Lower leg skin (tissue), 4 donors: ENCODE measurements around the gene ARPC1A. TPM values are rescaled to one million over a fixed set of nuclear protein-coding genes. Genes with fewer than 3 reads are reported as not detected.
"Not testable (repeated sequence)": the region's sequence is repeated elsewhere in the genome, so short reads cannot be mapped to it uniquely, and the experiment has no call there.

ENCODE experiments used
- DNase-seq, 2 donors: peaks; one replicate each; pipeline ENCODE4 v3.0.0-alpha.2; 2019; ENCODE audit warnings: low spot score in 2 of 2
- H3K4me3 ChIP-seq: fragments of 200-600 bp; sonication (generic); 2 replicates; pipeline ENCODE4 v1.5.1; 2017; ENCODE audit warnings: mild to moderate bottlenecking, low read depth; ENCODE audit not compliant: poor library complexity, severe bottlenecking
- POLR2A ChIP-seq, 2 donors: fragments of 450-650 bp; IDR thresholded peaks; one replicate each; pipeline ENCODE4 v1.6.1; 2016 to 2017; ENCODE audit warnings: antibody characterized with exemption in 2 of 2, mild to moderate bottlenecking in 1 of 2, moderate library complexity in 1 of 2
- WGBS, 2 donors: methylation state at CpG; one replicate each; pipeline ENCODE4 v1.1.5; 2018; 5-methylcytosine and 5-hydroxymethylcytosine counted together
- intact Hi-C: fragments of 100-400 bp; cut with DNase I; formaldehyde crosslinking; loops from one replicate; pipeline ENCODE4 v1.15.0; 2023; ENCODE audit warnings: low total_unique reads
- total RNA-seq, 4 donors: library from RNA; depleted of rRNA; stranded (reverse); fragments of >200 nt; gene quantifications; one replicate each; pipeline ENCODE4 v1.1.0, GENCODE V29; 2016
- TF ChIP-seq, protein P1 (sequence below), 3 donors: fragments of 450-650 bp; IDR thresholded peaks; one replicate each; pipeline ENCODE4 v1.5.1; 2016; ENCODE audit warnings: antibody characterized with exemption in 3 of 3, mild to moderate bottlenecking in 3 of 3, moderate library complexity in 2 of 3

ARPC1A gene
- total RNA-seq, 4 donors from 2014 or later: 108 to 140 (median 123) TPM

- H3K4me3 ChIP-seq: peak within 1 kb of the TSS; percentile 69
- WGBS, 2 donors: 7 to 10% methylated on average over 52 to 53 of the region's 95 CpGs
- intact Hi-C loops: no loop called here
- DNase-seq: peak; percentile 57 to 95
- TF ChIP-seq, protein P1, sequence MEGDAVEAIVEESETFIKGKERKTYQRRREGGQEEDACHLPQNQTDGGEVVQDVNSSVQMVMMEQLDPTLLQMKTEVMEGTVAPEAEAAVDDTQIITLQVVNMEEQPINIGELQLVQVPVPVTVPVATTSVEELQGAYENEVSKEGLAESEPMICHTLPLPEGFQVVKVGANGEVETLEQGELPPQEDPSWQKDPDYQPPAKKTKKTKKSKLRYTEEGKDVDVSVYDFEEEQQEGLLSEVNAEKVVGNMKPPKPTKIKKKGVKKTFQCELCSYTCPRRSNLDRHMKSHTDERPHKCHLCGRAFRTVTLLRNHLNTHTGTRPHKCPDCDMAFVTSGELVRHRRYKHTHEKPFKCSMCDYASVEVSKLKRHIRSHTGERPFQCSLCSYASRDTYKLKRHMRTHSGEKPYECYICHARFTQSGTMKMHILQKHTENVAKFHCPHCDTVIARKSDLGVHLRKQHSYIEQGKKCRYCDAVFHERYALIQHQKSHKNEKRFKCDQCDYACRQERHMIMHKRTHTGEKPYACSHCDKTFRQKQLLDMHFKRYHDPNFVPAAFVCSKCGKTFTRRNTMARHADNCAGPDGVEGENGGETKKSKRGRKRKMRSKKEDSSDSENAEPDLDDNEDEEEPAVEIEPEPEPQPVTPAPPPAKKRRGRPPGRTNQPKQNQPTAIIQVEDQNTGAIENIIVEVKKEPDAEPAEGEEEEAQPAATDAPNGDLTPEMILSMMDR (IDR thresholded peaks at IDR 0.05): no peak
- no peak for TF ChIP-seq POLR2A (IDR thresholded peaks at IDR 0.05)
These were observed 48.7 kb downstream of the ARPC1A start, which contains the start of gene ARPC1B for GRCh38 chr7:99374111-99375064. ARPC1B (plus strand) TSS chr7:99374730; CDS start chr7:99385715, 10,985 bp downstream.

- intact Hi-C loops: no loop called here
- WGBS, 2 donors: 7% methylated on average over 17 to 33 of the region's 58 CpGs
- DNase-seq: peak; percentile 49 to 95
- peak overlapping the region; percentile 69 for H3K4me3 ChIP-seq
- TF ChIP-seq, protein P1 (IDR thresholded peaks at IDR 0.05): no peak
- TF ChIP-seq POLR2A (IDR thresholded peaks at IDR 0.05): no peak
These were observed 49.5 kb downstream of the ARPC1A start for GRCh38 chr7:99375070-99375807.

DNA sequence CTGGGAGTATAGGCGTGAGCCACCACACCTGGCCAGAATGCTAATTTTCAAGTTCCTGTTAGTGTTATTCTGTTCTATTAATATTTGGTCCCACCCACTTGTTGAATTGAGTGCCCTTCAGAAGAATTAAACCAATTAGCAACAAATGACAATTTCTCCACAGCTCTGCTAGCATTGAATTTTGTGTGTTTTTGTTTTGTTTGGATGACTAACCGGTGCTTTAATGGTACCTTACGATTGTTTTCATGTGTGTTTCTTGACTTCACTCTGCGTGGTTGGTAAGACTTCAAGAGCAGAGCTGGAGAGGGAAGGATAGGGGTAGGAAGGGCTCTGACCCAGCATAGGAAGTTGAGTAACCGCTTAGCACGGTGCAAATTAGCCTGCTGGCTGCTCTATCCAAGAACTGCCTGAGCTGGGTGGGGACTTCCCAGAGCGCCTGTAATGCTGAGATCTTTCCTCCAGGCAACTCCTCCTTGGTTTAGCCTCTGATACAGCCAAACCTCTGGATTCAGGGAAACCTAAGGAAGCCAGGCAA, 53.4 kb downstream of the ARPC1A start:
- WGBS, 2 donors: 5% methylated on average over 7 of the region's 7 CpGs
- intact Hi-C loops: no loop called here
- H3K4me3 ChIP-seq: no peak overlapping the region

DNA sequence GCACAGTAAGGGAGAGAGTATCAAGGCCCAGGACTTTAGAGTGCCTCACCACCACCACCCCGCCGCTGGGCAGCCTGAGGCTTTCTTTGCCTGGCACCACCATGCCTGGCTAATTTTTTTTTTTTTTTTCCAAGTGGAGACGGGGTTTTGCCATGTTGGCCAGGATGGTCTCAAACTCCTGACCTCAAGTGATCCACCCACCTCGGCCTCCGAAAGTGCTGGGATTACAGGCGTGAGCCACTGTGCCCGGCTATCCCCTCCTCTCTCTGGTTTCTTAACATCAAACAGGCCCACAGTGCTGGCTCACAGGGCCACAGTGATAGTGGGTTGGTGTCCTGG, 54.0 kb downstream of the ARPC1A start:
- H3K4me3 ChIP-seq, intact Hi-C loops, DNase-seq: not testable (repeated sequence)
- 18 to 26% methylated on average over 7 of the region's 7 CpGs for WGBS, 2 donors

More for the DNA sequence above, 53.4 kb downstream of the ARPC1A start:
- peak; percentile 84 to 91 for DNase-seq
- TF ChIP-seq, protein P1 (IDR thresholded peaks at IDR 0.05): no peak
- no peak for TF ChIP-seq POLR2A (IDR thresholded peaks at IDR 0.05)

GRCh38 chr7:99380032-99380822, 54.5 kb downstream of the ARPC1A start:
- WGBS, 2 donors: 33 to 37% methylated on average over 11 to 12 of the region's 12 CpGs
- H3K4me3 ChIP-seq: no peak overlapping the region
- TF ChIP-seq, protein P1 (IDR thresholded peaks at IDR 0.05): no peak
- TF ChIP-seq POLR2A (IDR thresholded peaks at IDR 0.05): no peak
- intact Hi-C loops: no loop called here
- peak in 1 of 2 donors; percentile 47 for DNase-seq
